Neural cell (in vitro differentiated cells): ENCODE results near the gene CKMT2.

Source experiments
- CTCF ChIP-seq: fragments of 450-650 bp; IDR thresholded peaks from 2 replicates; pipeline ENCODE4 v1.5.1; 2014; ENCODE audit warnings: antibody characterized with exemption, mild to moderate bottlenecking, moderate library complexity; ENCODE audit not compliant: poor library complexity, severe bottlenecking
- EP300 ChIP-seq: fragments of 450-650 bp; conservative IDR thresholded peaks from 2 replicates; pipeline ENCODE4 v1.6.1; 2014; ENCODE audit warnings: antibody characterized with exemption, mild to moderate bottlenecking, moderate library complexity; ENCODE audit not compliant: poor library complexity, severe bottlenecking
- EZH2 ChIP-seq: fragments of 200-600, 300-800 bp; shearing (Covaris generic), sonication (generic); IDR thresholded peaks from 2 replicates; pipeline ENCODE4 v1.6.1; 2014; ENCODE audit warnings: antibody characterized with exemption, low read length, borderline replicate concordance, mild to moderate bottlenecking; ENCODE audit not compliant: insufficient read depth, poor library complexity, severe bottlenecking
- MXI1 ChIP-seq: fragments of 450-650 bp; conservative IDR thresholded peaks from 2 replicates; pipeline ENCODE4 v1.6.1; 2014; ENCODE audit warnings: antibody characterized with exemption, mild to moderate bottlenecking; ENCODE audit not compliant: poor library complexity, severe bottlenecking
- POLR2AphosphoS5 ChIP-seq: IDR thresholded peaks from 2 replicates; pipeline ENCODE4 v1.6.1; 2012
- REST ChIP-seq: IDR thresholded peaks from 2 replicates; pipeline ENCODE4 v1.6.1; 2012; ENCODE audit warnings: borderline replicate concordance
- TAF1 ChIP-seq: IDR thresholded peaks from 2 replicates; pipeline ENCODE4 v1.6.1; 2012; ENCODE audit warnings: low read depth

DNA sequence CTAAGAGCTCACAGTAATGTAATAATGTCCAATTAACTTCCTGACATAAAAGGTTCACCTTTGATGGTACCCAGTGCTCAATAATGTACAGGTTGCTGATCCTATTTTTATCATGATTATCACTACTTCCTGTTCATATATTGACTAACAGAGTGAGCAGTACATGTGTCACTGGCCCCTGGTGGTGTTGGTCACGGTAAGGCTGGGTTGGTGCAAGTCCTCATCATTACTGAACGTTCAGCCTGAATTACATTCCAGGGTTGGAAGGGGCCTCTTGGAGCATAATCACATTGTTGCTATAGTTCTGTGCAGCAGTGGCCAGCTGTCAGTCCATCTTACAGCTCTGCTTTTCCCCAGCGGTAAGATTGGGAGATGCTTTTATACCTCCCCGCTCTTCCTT is 24.2 kb upstream of the CKMT2 start:
- TF ChIP-seq EZH2 (no peak), CTCF (no peak), MXI1 (no peak), EP300 (no peak), POLR2AphosphoS5 (no peak), REST (no peak), TAF1 (no peak)
